ENCODE measurements around the gene FGF6.

DNA sequence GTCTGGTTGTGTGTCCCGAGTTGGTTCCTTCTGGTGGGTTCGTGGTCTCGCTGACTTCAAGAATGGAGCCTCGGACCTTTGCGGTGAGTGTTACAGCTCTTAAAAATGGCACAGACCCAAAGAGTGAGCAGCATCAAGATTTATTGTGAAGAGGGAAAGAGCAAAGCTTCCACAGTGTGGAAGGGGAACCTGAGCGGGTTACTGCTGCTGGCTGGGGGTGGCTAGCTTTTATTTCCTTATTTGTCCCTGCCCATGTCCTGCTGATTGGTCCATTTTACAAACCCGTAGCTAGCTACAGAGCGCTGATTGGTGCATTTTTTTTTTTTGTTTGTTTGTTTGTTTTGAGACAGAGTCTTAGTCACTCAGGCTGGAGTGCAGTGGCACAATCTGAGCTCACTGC is 29.3 kb downstream of the FGF6 start:
- TF ChIP-seq CTCF (conservative IDR thresholded peaks at IDR 0.05) (no peak), EZH2 (IDR thresholded peaks at IDR 0.05; ENCODE audit: low read depth) (no peak)
